SK-N-SH (cell line): ENCODE measurements around the gene MANF.

Experiments used
- CHD2 ChIP-seq: fragments of 150-350 bp; IDR thresholded peaks from 2 replicates; pipeline ENCODE4 v1.6.1; 2018; ENCODE audit warnings: low read length; ENCODE audit not compliant: partially characterized antibody
- CTCF ChIP-seq: fragments of 200-600 bp; sonication (generic); IDR thresholded peaks from 2 replicates; pipeline ENCODE4 v1.6.1; 2017; ENCODE audit warnings: antibody characterized with exemption, mild to moderate bottlenecking, moderate library complexity
- EP300 ChIP-seq, 2 experiments: IDR thresholded peaks; 2 replicates each; pipeline versions ENCODE4 v1.4.0 to v1.6.1; 2012; ENCODE audit warnings: borderline replicate concordance in 1 of 2, low read depth in 1 of 2, low read length in 1 of 2
- IRF3 ChIP-seq: fragments of 150-350 bp; IDR thresholded peaks from 2 replicates; pipeline ENCODE4 v1.6.1; 2016; ENCODE audit warnings: mild to moderate bottlenecking, low read depth, low read length
- MEF2A ChIP-seq: IDR thresholded peaks from 2 replicates; pipeline ENCODE4 v1.4.0; 2012; ENCODE audit warnings: low read depth, borderline replicate concordance
- MXI1 ChIP-seq: IDR thresholded peaks from 2 replicates; pipeline ENCODE4 v1.6.1; 2012; ENCODE audit warnings: mild to moderate bottlenecking, low read depth, low read length, improper control_type of control experiment
- PBX3 ChIP-seq: IDR thresholded peaks from 2 replicates; pipeline ENCODE4; 2012
- POLR2AphosphoS5 ChIP-seq: IDR thresholded peaks from 2 replicates; pipeline ENCODE4 v1.6.1; 2012; ENCODE audit warnings: low read depth, low read length
- RXRA ChIP-seq: IDR thresholded peaks from 2 replicates; pipeline ENCODE4 v1.4.0; 2012; ENCODE audit warnings: low read depth, mild to moderate bottlenecking, borderline replicate concordance
- TAF1 ChIP-seq: IDR thresholded peaks from 2 replicates; pipeline ENCODE4 v1.6.1; 2012; ENCODE audit warnings: low read depth, mild to moderate bottlenecking, low read length, moderate library complexity, borderline replicate concordance
- TEAD4 ChIP-seq: IDR thresholded peaks from 2 replicates; pipeline ENCODE4 v1.4.0; 2012; ENCODE audit warnings: mild to moderate bottlenecking, borderline replicate concordance; ENCODE audit not compliant: insufficient read depth
- USF2 ChIP-seq: fragments of 150-350 bp; IDR thresholded peaks from 2 replicates; pipeline ENCODE4 v1.6.1; 2017; ENCODE audit warnings: antibody characterized with exemption, low read length, low read depth, borderline replicate concordance
- TF ChIP-seq, protein P1 (sequence below): IDR thresholded peaks from 2 replicates; pipeline ENCODE4 v1.4.0; 2012; ENCODE audit warnings: low read depth, borderline replicate concordance

- TF ChIP-seq RXRA (no peak), CTCF (no peak), EP300 (IDR thresholded peaks at IDR 0.05; ENCODE audit: borderline replicate concordance in 1 of 2, low read depth in 1 of 2, low read length in 1 of 2) (no peak), TAF1 (no peak), MXI1 (no peak), MEF2A (no peak), PBX3 (no peak), TEAD4 (no peak), USF2 (no peak), POLR2AphosphoS5 (no peak), IRF3 (no peak), CHD2 (no peak)
- TF ChIP-seq, protein P1, sequence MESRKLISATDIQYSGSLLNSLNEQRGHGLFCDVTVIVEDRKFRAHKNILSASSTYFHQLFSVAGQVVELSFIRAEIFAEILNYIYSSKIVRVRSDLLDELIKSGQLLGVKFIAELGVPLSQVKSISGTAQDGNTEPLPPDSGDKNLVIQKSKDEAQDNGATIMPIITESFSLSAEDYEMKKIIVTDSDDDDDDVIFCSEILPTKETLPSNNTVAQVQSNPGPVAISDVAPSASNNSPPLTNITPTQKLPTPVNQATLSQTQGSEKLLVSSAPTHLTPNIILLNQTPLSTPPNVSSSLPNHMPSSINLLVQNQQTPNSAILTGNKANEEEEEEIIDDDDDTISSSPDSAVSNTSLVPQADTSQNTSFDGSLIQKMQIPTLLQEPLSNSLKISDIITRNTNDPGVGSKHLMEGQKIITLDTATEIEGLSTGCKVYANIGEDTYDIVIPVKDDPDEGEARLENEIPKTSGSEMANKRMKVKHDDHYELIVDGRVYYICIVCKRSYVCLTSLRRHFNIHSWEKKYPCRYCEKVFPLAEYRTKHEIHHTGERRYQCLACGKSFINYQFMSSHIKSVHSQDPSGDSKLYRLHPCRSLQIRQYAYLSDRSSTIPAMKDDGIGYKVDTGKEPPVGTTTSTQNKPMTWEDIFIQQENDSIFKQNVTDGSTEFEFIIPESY: no peak
These were observed 22.6 kb upstream of the MANF start for GRCh38 chr3:51362476-51362875.
